ENCODE results near the gene LPP. TPM values are rescaled to one million over a fixed set of nuclear protein-coding genes. Genes with fewer than 3 reads are reported as not detected.

LPP gene
- total RNA-seq, 1 donor from 2014 or later, result 184 TPM

GRCh38 chr3:188123170-188123905 lies 30.6 kb upstream of the LPP start:
- TF ChIP-seq CTCF (IDR thresholded peaks at IDR 0.05), result no peak
- H3K9me3 Mint-ChIP-seq (ENCODE audit: unreplicated experiment), result no peaks in the 10 kb centered on the region
- no peak overlapping the region for H3K4me3 Mint-ChIP-seq (ENCODE audit: unreplicated experiment)
- H3K4me1 Mint-ChIP-seq (ENCODE audit: unreplicated experiment), result peaks cover 7% of the 10 kb centered on the region
- DNase-seq (ENCODE audit: extremely low spot score, unreplicated experiment), result no peak
- no peaks in the 10 kb centered on the region for H3K27me3 Mint-ChIP-seq (ENCODE audit: unreplicated experiment)
- H3K36me3 Mint-ChIP-seq (ENCODE audit: unreplicated experiment), result no peaks in the 10 kb centered on the region
- no peak overlapping the region for H3K27ac Mint-ChIP-seq (ENCODE audit: unreplicated experiment)

GRCh38 chr3:188124184-188124583 lies 29.8 kb upstream of the LPP start:
- no peak overlapping the region for H3K27ac Mint-ChIP-seq (ENCODE audit: unreplicated experiment)
- no peak for DNase-seq (ENCODE audit: extremely low spot score, unreplicated experiment)
- no peaks in the 10 kb centered on the region for H3K9me3 Mint-ChIP-seq (ENCODE audit: unreplicated experiment)

GRCh38 chr3:188125076-188125475 lies 28.9 kb upstream of the LPP start:
- Mint-ChIP-seq H3K27me3 (ENCODE audit: unreplicated experiment) (no peaks in the 10 kb centered on the region), H3K27ac (ENCODE audit: unreplicated experiment) (no peak overlapping the region), H3K4me1 (ENCODE audit: unreplicated experiment) (peaks cover 8% of the 10 kb centered on the region), H3K4me3 (ENCODE audit: unreplicated experiment) (no peak overlapping the region), H3K9me3 (ENCODE audit: unreplicated experiment) (no peaks in the 10 kb centered on the region), H3K36me3 (ENCODE audit: unreplicated experiment) (no peaks in the 10 kb centered on the region)
- DNase-seq (ENCODE audit: extremely low spot score, unreplicated experiment), result no peak
- no peak for TF ChIP-seq CTCF (IDR thresholded peaks at IDR 0.05)

More at GRCh38 chr3:188124184-188124583, 29.8 kb upstream of the LPP start:
- peaks cover 7% of the 10 kb centered on the region for H3K4me1 Mint-ChIP-seq (ENCODE audit: unreplicated experiment)
- no peaks in the 10 kb centered on the region for H3K36me3 Mint-ChIP-seq (ENCODE audit: unreplicated experiment)
- no peaks in the 10 kb centered on the region for H3K27me3 Mint-ChIP-seq (ENCODE audit: unreplicated experiment)
- no peak overlapping the region for H3K4me3 Mint-ChIP-seq (ENCODE audit: unreplicated experiment)
- TF ChIP-seq CTCF (IDR thresholded peaks at IDR 0.05), result no peak

GRCh38 chr3:188126276-188126675 lies 27.7 kb upstream of the LPP start:
- Mint-ChIP-seq H3K4me1 (ENCODE audit: unreplicated experiment) (peaks cover 8% of the 10 kb centered on the region), H3K36me3 (ENCODE audit: unreplicated experiment) (no peaks in the 10 kb centered on the region), H3K4me3 (ENCODE audit: unreplicated experiment) (no peak overlapping the region), H3K27me3 (ENCODE audit: unreplicated experiment) (no peaks in the 10 kb centered on the region), H3K9me3 (ENCODE audit: unreplicated experiment) (no peaks in the 10 kb centered on the region), H3K27ac (ENCODE audit: unreplicated experiment) (no peak overlapping the region)
- no peak for TF ChIP-seq CTCF (IDR thresholded peaks at IDR 0.05)
- no peak for DNase-seq (ENCODE audit: extremely low spot score, unreplicated experiment)

DNA sequence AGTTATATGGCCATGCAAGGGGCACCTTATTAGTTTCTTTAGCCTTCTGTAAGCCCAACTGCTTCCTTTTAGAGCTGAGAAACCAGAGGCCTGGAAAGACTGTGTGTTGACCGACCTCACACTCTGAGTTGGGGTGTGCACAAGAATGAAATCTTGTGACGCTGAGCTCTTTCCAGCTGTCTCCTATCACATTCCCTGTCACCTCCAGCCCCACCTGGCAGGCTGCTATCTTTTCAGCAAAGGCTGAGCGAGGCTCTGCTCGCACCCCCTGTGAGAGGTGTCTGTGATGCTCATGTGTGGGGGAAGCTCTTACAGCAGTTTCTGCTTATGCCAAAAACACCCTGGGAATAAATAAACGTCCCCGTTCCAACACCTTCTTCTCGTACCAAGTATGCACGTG lies 27.0 kb upstream of the LPP start:
- DNase-seq (ENCODE audit: extremely low spot score, unreplicated experiment), result no peak
- no peak overlapping the region for H3K27ac Mint-ChIP-seq (ENCODE audit: unreplicated experiment)
- H3K4me1 Mint-ChIP-seq (ENCODE audit: unreplicated experiment), result peaks cover 8% of the 10 kb centered on the region
- no peaks in the 10 kb centered on the region for H3K9me3 Mint-ChIP-seq (ENCODE audit: unreplicated experiment)
- TF ChIP-seq CTCF (IDR thresholded peaks at IDR 0.05), result no peak
- no peak overlapping the region for H3K4me3 Mint-ChIP-seq (ENCODE audit: unreplicated experiment)
- no peaks in the 10 kb centered on the region for H3K27me3 Mint-ChIP-seq (ENCODE audit: unreplicated experiment)
- no peaks in the 10 kb centered on the region for H3K36me3 Mint-ChIP-seq (ENCODE audit: unreplicated experiment)

Measured in osteocyte (in vitro differentiated cells).